Activated T-cell treated with anti-CD3 and anti-CD28 coated beads for 48 hours (primary cell): ENCODE results near the gene TNNC1.

Experiments used
- DNase-seq: peaks from one replicate; pipeline ENCODE4 v3.0.0-alpha.2; 2020; ENCODE audit warnings: low read depth

TNNC1 gene

GRCh38 chr3:52431459-52432223 is 22.2 kb downstream of the TNNC1 start:
- no peak for DNase-seq

- DNase-seq = no peak
These were observed 23.4 kb downstream of the TNNC1 start for GRCh38 chr3:52430416-52430810.

- DNase-seq = no peak
These were observed 23.9 kb downstream of the TNNC1 start for GRCh38 chr3:52429779-52430415.

- DNase-seq = no peak
These were observed 24.8 kb downstream of the TNNC1 start for GRCh38 chr3:52429031-52429430.

DNA sequence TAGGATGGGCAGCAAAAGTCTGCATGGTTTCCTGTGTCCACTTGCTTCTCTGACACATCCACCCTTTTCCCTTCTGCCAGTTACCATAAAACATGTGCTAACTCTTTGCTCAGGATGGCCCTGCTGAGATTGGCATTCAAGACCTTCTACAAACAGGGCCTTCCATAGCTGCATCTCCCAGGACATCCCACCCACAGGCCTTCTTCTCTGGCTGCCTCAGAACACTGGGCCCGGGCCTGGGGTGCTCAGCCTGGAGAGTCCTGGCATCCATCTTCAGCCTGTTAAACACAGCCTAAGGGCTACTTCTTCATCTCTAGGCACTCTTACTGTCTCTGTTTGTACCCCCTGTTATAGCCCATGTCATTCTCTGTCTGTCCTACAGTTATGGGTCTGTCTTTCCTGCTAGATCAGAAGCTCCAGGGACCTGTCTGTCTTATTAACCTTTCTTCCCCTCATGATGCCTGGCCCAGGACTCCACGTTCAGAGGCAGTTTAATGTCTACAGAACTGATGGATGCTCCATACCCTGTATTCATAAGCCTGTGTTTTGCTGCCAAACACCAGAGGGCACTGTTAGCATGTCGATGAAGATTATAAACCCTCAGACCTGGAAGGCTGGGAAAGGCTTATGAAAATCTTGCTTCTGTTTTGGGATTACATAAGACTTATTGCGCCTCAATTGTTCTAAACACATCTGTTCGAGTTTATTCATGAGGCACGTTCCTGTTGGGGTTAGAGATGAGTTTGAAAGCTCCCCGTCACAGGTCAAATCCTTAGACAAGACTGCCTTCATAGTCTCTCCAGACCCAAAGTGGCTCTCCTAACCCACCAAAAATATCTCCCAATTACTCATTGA is 25.5 kb downstream of the TNNC1 start:
- DNase-seq = no peak

DNA sequence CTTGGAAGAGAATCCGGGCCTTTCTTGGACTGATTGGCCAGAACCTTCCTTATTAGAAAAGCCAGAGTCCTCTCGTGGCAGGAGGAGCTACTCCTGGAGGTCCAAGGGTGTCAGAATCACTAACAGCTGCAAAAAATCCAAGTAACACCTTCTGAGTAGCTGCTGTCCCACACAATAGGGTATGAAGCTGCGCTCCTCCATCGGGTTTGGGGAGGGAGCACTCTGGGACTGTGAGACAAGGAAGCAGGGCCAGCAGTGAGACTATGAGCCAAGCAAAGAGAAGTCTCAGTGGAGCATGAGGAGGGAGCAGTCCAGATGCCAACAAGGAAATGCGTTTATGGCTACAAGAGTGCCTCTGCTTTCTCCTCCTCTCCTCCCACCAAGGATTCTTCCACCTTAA is 30.7 kb downstream of the TNNC1 start:
- no peak for DNase-seq

DNA sequence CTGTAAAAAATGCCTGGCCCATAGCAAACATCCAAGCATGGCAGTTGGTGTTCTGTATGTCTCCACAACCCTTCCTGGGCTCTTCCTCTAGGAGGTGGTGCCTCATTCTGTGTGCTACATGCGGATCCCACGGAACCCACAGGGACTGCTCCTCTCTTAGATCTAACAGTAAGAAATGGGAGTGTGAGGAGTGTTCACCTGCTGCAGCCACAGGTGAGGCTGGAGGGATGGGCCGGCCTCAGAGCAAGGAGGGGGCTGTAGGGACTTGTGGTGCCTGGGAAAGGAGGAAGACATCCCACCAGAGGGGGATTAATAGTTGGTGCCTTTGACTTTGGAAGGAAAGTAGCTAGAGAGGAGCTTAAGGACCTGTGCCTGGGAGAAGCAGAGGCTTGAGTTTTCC is 31.2 kb downstream of the TNNC1 start:
- no peak for DNase-seq

DNA sequence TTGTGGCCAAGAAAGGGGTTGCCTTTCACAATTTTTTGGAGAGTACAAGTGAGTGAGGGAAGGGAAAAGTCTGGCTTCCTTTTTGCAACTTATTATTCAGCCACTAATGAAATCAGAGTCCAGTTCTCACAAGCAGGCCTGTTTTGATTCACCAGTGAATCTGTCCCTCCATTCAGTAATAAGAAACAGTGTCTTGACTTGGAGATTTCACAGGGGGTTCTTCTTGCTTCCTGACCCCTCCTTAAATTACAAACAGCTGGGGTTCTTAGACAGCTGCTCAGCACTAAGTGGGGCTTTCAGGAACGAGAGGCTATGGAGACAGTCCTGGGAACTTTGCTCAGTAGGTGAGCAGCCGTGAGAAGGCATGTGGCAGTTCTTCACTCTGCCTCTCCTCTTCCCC is 33.5 kb downstream of the TNNC1 start:
- no peak for DNase-seq

DNA sequence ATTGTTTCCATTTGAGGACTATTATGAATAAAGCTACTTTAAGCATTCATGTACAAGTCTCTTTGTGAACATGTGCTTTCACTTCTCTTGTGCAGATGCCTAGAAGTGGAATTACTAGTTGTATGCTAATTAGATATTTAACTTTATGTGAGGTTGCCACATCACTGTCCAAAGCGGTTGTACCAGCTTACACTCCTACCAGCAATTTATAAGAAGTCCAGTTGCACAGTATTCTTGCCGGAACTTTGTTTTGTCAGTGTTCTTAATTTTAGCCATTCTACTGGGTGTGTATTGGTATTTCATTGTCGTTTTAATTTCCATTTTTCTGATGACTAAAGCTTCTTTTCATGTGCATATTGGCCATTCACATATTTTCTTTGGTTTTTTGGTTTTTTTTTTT is 38.0 kb downstream of the TNNC1 start:
- DNase-seq = no peak

GRCh38 chr3:52408466-52408865 is 45.4 kb downstream of the TNNC1 start:
- no peak for DNase-seq

GRCh38 chr3:52407779-52408178 is 46.1 kb downstream of the TNNC1 start:
- no peak for DNase-seq

DNA sequence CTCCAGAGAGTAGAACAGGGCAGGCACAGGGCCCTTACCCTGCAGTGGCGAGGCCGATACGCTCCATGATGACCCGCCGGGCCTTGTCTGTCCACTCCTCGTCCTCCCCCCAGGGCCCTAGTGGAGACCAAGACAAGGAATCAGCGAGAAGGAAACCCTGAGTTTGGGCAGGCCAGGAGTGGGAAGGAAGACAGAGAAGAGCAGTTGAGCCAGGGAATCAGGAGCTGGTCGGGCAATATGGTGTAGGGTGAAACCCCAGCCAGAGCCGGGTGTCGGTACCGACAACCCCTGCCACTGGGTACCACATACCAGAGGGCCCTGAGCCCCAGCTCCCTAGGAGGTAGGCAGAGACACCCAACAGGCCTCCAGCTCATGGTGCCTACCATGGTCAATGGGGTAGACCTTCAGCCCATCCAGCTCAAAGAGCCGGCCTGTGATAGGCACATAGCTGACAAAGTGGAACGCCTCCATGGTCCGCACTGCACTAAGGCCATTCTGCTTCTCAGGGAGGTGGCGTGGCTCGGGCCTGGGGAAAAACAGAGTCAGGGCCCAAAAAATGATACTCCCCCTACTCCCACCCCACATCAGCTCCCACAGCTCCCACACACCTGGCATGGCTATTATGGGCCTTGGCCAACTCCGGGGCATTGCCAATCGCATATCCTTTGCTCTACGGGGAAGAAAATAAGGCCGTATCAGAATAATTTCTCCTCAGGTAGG is 46.9 kb downstream of the TNNC1 start:
- no peak for DNase-seq

DNA sequence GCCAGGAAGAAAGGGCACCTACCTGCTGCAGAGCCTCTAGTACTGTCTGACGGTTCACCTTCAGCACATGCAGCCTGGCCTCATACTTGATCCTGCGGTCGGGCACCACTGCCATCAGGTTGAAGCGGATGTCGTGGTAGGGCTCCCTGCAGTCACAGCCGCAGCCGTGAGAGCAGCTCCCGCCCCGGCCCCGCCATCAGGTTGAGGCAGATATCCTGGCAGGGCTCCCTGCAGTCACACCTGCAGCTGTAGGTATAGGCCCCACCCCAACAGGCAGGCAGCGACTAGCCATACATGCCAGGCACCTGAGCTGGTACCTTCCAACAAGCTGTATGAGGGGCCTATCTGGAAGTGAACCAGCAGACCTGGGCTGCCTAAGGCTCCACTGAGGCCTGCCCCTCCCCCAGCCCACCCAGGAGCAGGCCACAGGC is 47.6 kb downstream of the TNNC1 start:
- no peak for DNase-seq

DNA sequence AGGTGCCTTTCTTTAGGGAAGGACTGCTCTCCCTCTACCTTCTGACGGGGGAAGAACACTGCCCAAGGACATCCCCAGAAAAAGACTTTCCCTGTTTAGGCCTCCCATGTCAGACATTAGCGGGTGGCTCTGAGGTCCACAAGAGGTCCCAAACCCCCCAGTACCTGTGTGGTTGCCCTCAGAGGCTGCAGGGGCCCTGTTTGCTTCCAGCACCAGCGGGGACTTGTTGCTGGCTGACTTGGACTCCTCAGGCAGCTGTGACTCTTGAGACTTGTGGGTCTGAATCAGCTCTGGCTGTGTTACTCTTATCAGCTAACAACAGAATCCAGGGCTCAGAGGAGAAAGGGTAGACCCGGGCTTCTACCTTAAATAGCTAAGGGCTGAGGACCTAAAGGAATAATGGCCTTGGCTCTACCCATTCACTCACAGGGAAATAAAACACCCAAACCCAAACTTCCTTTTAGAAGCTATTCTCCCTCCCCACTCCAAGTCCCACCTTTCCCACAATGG is 48.2 kb downstream of the TNNC1 start:
- DNase-seq = no peak

DNA sequence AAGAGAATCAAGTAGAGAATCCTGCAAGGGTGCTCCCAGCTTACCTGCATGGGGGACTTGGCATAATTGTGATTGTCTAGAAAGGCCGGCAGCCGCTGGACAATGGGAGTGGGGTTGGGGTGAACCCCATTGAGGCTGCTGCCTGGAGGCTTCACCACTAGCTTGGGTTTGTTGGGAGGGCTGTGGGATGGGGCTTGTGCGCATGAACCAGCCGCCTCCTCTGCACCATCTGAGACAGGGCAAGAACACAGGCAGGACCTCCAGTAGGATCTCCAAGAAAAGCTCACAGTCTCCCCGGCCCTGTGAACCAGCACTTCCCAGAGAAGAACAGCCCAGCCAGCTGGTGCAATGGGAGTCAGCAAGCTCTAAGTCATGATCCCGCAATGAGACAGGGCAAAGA is 48.8 kb downstream of the TNNC1 start:
- no peak for DNase-seq

DNA sequence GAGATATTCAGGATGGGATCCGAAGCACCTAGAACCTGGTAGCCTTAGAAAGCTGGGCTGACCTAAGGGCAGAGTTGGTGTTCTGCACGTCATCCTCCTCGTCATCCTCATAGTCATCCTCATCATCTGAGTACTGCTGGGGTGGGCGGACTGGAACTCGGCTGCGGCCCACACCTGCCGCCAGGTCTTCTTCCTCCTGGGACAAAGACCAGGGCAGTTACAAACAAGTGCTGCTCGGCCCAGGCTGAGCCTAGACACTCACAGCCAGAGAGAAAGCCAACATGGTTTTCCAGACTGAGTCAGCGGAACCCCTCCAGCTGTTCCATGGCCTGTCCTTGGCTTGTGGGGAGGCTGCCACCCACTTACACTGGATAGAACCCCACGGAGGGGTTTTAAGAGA is 49.5 kb downstream of the TNNC1 start:
- no peak for DNase-seq

DNA sequence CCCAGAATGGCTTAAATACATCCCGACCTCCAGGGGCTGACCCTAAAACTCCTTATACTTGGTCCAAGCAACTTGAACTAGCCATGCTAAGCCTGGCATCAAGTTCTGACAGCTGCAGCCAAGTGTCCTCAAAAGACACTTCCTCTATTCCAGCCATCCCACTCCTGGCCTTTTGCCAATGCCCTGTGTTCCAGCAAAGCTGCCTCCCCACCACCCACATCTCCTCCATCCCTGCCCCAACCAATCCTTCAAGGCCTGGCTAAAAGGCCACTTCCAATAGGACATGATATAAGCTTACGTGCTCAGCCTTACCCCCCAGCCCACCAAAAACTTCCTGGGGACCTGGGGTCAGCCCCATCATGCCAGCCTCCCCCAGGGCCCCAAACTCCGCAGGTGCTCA is 49.9 kb downstream of the TNNC1 start:
- DNase-seq = no peak

DNA sequence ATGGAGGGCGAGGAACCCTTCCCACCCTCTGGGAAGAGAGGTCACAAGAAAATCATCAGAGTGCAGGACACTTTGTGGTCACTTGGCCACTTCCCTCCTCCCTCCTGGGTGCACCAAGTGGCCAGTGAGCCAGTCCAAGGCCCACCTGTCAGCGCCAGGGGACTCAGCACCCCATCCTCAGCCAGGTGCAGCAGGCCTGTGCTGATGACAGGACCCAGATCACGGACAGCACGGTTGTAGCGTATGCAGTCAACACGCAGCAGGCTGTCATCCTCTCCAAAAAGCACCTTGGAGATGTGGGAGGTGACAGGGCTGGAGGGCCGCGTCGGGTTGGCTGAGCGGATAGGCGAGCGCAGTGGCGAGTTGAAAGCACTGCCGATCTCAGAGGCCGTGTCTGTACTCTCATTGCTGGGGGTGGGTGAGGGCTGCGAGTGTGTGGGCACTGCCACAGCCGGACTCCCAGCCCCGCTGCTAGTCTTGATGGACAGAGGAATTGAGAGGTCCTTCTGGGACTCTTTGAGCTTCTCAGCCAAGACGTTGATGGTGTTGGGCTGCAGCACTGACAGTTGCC is 50.5 kb downstream of the TNNC1 start:
- DNase-seq = no peak

- DNase-seq = no peak
These were observed 51.1 kb downstream of the TNNC1 start for GRCh38 chr3:52402706-52403270.

- no peak for DNase-seq
These were observed 51.7 kb downstream of the TNNC1 start for GRCh38 chr3:52402101-52402521.

- DNase-seq = no peak
These were observed 52.3 kb downstream of the TNNC1 start for GRCh38 chr3:52401551-52401950.
